Choroid plexus epithelial cell (primary cell): ENCODE results near the gene CDT1.

Source experiments
- DNase-seq: peaks from one replicate; pipeline ENCODE4 v3.0.0-alpha.2; 2010; ENCODE audit warnings: low read depth
- H3K4me3 ChIP-seq: 2 replicates; pipeline ENCODE4 v1.5.1; 2011; ENCODE audit warnings: low read depth, mild to moderate bottlenecking, control low read depth, low read length, moderate library complexity
- CTCF ChIP-seq: conservative IDR thresholded peaks from 2 replicates; pipeline ENCODE4 v1.5.1; 2011; ENCODE audit warnings: low read depth, mild to moderate bottlenecking, control low read depth, inconsistent platforms, low read length, moderate library complexity

The CDT1 gene

GRCh38 chr16:88836791-88837190 lies 33.2 kb downstream of the CDT1 start:
- TF ChIP-seq CTCF: no peak
- no peak overlapping the region for H3K4me3 ChIP-seq
- DNase-seq: no peak

GRCh38 chr16:88837806-88838205 lies 34.2 kb downstream of the CDT1 start:
- H3K4me3 ChIP-seq: no peak overlapping the region
- TF ChIP-seq CTCF: no peak
- DNase-seq: no peak

GRCh38 chr16:88838566-88838965 lies 35.0 kb downstream of the CDT1 start:
- no peak for DNase-seq
- H3K4me3 ChIP-seq: no peak overlapping the region
- TF ChIP-seq CTCF: no peak

GRCh38 chr16:88839026-88839529 lies 35.5 kb downstream of the CDT1 start:
- no peak for TF ChIP-seq CTCF
- H3K4me3 ChIP-seq: no peak overlapping the region
- no peak for DNase-seq

DNA sequence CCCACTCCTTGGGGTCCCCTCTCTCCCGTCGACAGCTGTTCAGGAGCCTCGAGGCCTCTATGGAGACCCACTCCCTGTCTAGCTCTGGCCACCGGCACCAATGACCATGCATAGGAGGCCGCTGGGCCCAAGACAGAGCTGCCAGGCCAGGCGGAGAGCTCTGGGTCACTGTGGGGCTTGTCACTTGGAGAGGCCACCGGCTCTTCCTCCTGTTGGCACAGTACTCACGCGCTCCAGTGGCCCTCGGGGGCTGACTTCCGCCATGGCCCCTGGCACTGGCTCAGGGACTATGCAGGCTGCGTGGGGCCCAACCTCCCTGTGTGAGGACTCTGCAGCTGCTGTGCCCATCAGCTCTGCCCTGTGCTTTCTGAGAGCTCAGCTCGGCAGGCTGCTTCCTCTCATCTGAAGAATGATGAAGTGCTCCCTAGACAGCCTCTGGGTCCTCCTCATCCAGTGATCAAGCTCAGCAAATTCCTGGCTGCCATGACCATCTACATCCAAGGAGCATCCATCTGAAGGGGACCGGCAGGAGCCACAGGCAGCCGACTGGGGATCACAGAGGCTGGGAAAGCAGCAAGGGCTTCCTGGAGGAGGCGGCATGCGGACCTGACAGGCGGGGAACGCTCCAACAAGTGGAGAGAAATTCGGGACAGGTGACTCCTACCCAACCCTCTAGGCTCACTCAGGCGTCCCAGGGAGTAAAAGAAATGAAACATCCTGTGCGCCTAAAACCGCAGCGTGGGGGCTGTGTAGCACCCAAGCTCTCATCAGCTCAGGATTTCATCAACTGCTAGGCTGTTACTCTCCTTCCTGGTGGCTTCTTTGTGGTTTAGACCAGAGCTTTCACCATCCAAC lies 36.4 kb downstream of the CDT1 start:
- TF ChIP-seq CTCF: no peak
- H3K4me3 ChIP-seq: no peak overlapping the region
- DNase-seq: no peak

- TF ChIP-seq CTCF: no peak
Measured at GRCh38 chr16:88840600-88841215, 37.1 kb downstream of the CDT1 start.

More at GRCh38 chr16:88840600-88841215, 37.1 kb downstream of the CDT1 start:
- no peak overlapping the region for H3K4me3 ChIP-seq
- no peak for DNase-seq
